GM20000 (cell line): ENCODE data around the gene ZCWPW2.

ENCODE experiments used
- DNase-seq: peaks from one replicate; pipeline ENCODE4 v3.0.0; 2012; ENCODE audit warnings: low spot score
- TF ChIP-seq, protein P1 (sequence below): IDR thresholded peaks from 2 replicates; pipeline ENCODE4 v1.5.1; 2012; ENCODE audit warnings: mild to moderate bottlenecking, control low read depth; ENCODE audit errors: extremely low read depth, missing control alignments

The ZCWPW2 gene

DNA sequence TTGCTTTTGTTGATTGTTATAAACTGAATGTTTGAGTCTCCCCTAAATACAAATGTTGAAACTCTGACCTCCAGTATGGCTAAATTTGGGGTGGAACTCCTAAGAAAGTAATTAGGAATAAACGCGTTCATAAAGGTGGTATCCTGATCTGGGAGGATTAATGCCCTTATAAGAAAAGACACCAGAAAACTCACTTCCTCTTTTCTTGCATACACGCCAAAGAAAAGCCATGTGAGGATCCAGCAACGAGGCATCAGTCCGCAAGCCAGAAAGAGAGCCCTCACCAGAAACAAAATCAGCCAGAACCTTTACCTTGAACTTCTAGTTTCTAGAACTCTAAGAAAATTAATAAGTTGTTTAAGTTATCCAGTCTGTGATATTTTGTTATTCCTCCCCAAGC is 37.5 kb downstream of the ZCWPW2 start:
- no peak for DNase-seq
- TF ChIP-seq, protein P1, sequence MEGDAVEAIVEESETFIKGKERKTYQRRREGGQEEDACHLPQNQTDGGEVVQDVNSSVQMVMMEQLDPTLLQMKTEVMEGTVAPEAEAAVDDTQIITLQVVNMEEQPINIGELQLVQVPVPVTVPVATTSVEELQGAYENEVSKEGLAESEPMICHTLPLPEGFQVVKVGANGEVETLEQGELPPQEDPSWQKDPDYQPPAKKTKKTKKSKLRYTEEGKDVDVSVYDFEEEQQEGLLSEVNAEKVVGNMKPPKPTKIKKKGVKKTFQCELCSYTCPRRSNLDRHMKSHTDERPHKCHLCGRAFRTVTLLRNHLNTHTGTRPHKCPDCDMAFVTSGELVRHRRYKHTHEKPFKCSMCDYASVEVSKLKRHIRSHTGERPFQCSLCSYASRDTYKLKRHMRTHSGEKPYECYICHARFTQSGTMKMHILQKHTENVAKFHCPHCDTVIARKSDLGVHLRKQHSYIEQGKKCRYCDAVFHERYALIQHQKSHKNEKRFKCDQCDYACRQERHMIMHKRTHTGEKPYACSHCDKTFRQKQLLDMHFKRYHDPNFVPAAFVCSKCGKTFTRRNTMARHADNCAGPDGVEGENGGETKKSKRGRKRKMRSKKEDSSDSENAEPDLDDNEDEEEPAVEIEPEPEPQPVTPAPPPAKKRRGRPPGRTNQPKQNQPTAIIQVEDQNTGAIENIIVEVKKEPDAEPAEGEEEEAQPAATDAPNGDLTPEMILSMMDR = no peak

DNA sequence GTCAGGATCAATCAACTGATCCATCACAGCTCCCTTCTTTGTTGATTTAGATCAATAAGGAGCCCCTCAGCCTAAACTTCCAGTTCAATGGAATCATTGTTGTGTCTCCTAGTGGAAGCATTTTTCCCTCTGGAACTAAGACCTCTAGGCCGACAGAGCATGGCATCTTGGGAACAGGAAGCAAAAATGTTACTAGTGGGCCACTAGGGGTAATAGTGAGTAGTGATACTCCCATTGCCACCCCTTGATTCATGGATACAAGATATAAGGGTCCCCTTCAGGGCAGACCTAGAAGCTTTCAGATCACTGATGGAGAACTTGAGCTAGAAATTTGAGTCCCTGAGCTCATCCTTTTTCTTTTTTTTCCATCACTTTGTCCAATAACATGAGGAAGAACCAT is 40.5 kb downstream of the ZCWPW2 start:
- DNase-seq = no peak
- TF ChIP-seq, protein P1 = no peak

GRCh38 chr3:28399206-28399605 is 50.7 kb downstream of the ZCWPW2 start:
- no peak for DNase-seq
- TF ChIP-seq, protein P1 = no peak

GRCh38 chr3:28406241-28406640 is 57.7 kb downstream of the ZCWPW2 start:
- TF ChIP-seq, protein P1 = no peak
- DNase-seq = no peak

DNA sequence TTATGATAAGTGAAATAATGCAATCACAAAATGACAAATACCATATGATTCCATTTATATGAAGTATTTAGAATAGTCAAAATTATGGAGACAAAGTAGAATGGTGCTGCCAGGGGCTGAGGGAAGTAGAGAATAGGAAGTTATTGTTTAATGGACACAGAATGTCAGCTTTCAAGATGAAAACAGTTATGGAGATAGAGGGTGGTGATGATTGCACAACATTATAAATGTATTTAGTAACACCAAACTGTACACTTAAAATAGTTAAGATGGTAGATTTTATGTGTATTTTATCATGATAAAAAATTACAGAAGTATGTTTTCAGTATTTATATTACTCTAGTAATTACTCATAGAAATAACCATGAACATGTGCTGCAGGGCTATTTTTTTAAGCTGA is 100.9 kb downstream of the ZCWPW2 start:
- no peak for DNase-seq
- TF ChIP-seq, protein P1 = no peak

DNA sequence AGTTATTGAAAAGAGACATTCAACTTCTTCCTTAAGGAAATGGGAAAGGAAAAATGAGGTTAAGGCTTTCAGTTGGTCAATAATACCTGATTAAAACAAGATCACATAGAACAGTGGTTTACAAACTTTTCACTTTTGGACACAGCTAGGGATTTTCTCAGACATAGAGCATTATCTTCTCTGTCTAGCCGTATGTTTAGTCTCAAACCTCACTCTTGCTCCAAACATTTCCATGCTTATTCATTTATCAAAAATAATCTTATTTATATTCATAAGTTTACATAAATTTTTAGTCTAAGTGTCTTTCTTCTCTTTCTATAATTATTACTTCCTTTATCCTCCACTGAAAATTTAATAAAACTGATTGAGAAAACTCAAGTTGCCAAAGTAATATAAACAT is 114.3 kb downstream of the ZCWPW2 start:
- no peak for DNase-seq
- TF ChIP-seq, protein P1 = no peak

- DNase-seq = no peak
- TF ChIP-seq, protein P1 = no peak
These were observed 118.9 kb downstream of the ZCWPW2 start for GRCh38 chr3:28467414-28467813.
